HepG2 (cell line): ENCODE measurements around the gene APOA1. TPM values are rescaled to one million over a fixed set of nuclear protein-coding genes. Genes with fewer than 3 reads are reported as not detected.

Experiments used
- FOXC1 ChIP-seq: sonication (generic); formaldehyde crosslinking; IDR thresholded peaks from 2 replicates; pipeline ENCODE4 v1.8.0; 2022; ENCODE audit warnings: mild to moderate bottlenecking, missing genetic modification reagents, borderline replicate concordance
- FOXO4 ChIP-seq: sonication (generic); formaldehyde crosslinking; conservative IDR thresholded peaks from 2 replicates; pipeline ENCODE4 v1.8.1; 2023; ENCODE audit warnings: missing genetic modification reagents
- GTF2F1 ChIP-seq: fragments of 150-350 bp; IDR thresholded peaks from 2 replicates; pipeline ENCODE4 v1.6.1; 2014; ENCODE audit warnings: low read length
- HMGXB3 ChIP-seq: sonication (generic); formaldehyde crosslinking; IDR thresholded peaks from 2 replicates; pipeline ENCODE4 v1.4.0; 2020; ENCODE audit warnings: missing genetic modification reagents, borderline replicate concordance
- MBNL3 ChIP-seq: fragments of 250-450 bp; sonication (Bioruptor Pico); conservative IDR thresholded peaks from 2 replicates; pipeline ENCODE4 v1.8.0; 2022; ENCODE audit warnings: mild to moderate bottlenecking, inconsistent platforms
- MZF1 ChIP-seq: sonication (generic); formaldehyde crosslinking; IDR thresholded peaks from 2 replicates; pipeline ENCODE4 v1.8.1; 2023; ENCODE audit warnings: mild to moderate bottlenecking, missing genetic modification reagents, borderline replicate concordance
- NFAT5 ChIP-seq: sonication (generic); formaldehyde crosslinking; IDR thresholded peaks from 2 replicates; pipeline ENCODE4 v1.4.0; 2020; ENCODE audit warnings: missing genetic modification reagents
- NFE2L2 ChIP-seq: fragments of 150-350 bp; IDR thresholded peaks from 2 replicates; pipeline ENCODE4 v1.6.1; 2014; ENCODE audit warnings: low read length
- RORA ChIP-seq: sonication (generic); formaldehyde crosslinking; IDR thresholded peaks from 2 replicates; pipeline ENCODE4 v1.5.0; 2020; ENCODE audit warnings: mild to moderate bottlenecking, missing genetic modification reagents, moderate library complexity
- XBP1 ChIP-seq: sonication (generic); formaldehyde crosslinking; IDR thresholded peaks from 2 replicates; pipeline ENCODE4 v1.5.0; 2020; ENCODE audit warnings: missing genetic modification reagents
- ZBTB43 ChIP-seq: sonication (generic); formaldehyde crosslinking; conservative IDR thresholded peaks from 2 replicates; pipeline ENCODE4 v1.4.0; 2020; ENCODE audit warnings: missing genetic modification reagents
- ZMYM4 ChIP-seq: sonication (generic); formaldehyde crosslinking; IDR thresholded peaks from 2 replicates; pipeline ENCODE4 v1.8.1; 2023; ENCODE audit warnings: mild to moderate bottlenecking, missing genetic modification reagents
- ZNF292 ChIP-seq: sonication (generic); formaldehyde crosslinking; IDR thresholded peaks from 2 replicates; pipeline ENCODE4 v1.8.1; 2022; ENCODE audit warnings: mild to moderate bottlenecking, low read depth, missing genetic modification reagents, borderline replicate concordance
- ZNF331 ChIP-seq: sonication (generic); formaldehyde crosslinking; IDR thresholded peaks from 2 replicates; pipeline ENCODE4 v1.4.0; 2020; ENCODE audit warnings: missing genetic modification reagents
- ZNF460 ChIP-seq: sonication (generic); formaldehyde crosslinking; IDR thresholded peaks from 2 replicates; pipeline ENCODE4 v1.5.1; 2020; ENCODE audit warnings: missing genetic modification reagents, mild to moderate bottlenecking, borderline replicate concordance
- ZNF530 ChIP-seq: sonication (generic); formaldehyde crosslinking; IDR thresholded peaks from 2 replicates; pipeline ENCODE4 v1.5.0; 2020; ENCODE audit warnings: low read depth, mild to moderate bottlenecking, missing genetic modification reagents
- ZNF772 ChIP-seq: sonication (generic); formaldehyde crosslinking; IDR thresholded peaks from 2 replicates; pipeline ENCODE4 v1.5.0; 2020; ENCODE audit warnings: mild to moderate bottlenecking, missing genetic modification reagents
- ZNF782 ChIP-seq: sonication (generic); formaldehyde crosslinking; IDR thresholded peaks from 2 replicates; pipeline ENCODE4 v1.4.0; 2020; ENCODE audit warnings: missing genetic modification reagents, mild to moderate bottlenecking, borderline replicate concordance
- polyA plus RNA-seq, 8 experiments: library from polyadenylated mRNA; depleted of rRNA in 3 of 8; stranded (reverse) in 7 of 8; unstranded in 1 of 8; fragments of >200 nt; fragmentation: Illumina TruSeq in 4 of 8; extraction: Trizol in 4 of 8; gene quantifications; 2 replicates each; pipeline versions ENCODE4 v1.2.1 to v1.2.3, GENCODE V29; 2011 to 2016; ENCODE audit warnings: low read depth in 4 of 8, missing spikeins in 1 of 8, mixed read lengths in 1 of 8; ENCODE audit not compliant: insufficient read depth in 1 of 8
- total RNA-seq, 5 experiments: library from RNA; depleted of rRNA; stranded (reverse); fragments of >200 nt; fragmentation: Illumina TruSeq; extraction: Trizol; gene quantifications; 2 replicates each; pipeline ENCODE4 v1.2.3, GENCODE V29; 2016; ENCODE audit warnings: low read depth in 1 of 5

Gene APOA1
- total and polyA plus RNA-seq, 2 of the 13 experiments (the other 11 are each of a cell fraction or from before 2014, with no cell fraction given) = 1,973 to 5,485 TPM

GRCh38 chr11:116840746-116841296 is 3.4 kb upstream of the APOA1 start (continued):
- TF ChIP-seq ZBTB43 (CRISPR knock-in tag) (0 out of 2 replicates have a peak, but pooled peaks have one; percentile 33), MZF1 (CRISPR knock-in tag) (no peak), ZNF782 (CRISPR knock-in tag) (no peak), GTF2F1 (no peak), ZNF292 (peak; percentile 55; the same call in 1 of the 2 replicates), NFE2L2 (no peak), ZNF331 (CRISPR knock-in tag) (no peak; the same call in 1 of the 2 replicates), NFAT5 (CRISPR knock-in tag) (no peak), FOXO4 (CRISPR knock-in tag) (no peak), HMGXB3 (CRISPR knock-in tag) (0 out of 2 replicates have a peak, but pooled peaks have one; percentile 25), XBP1 (CRISPR knock-in tag) (no peak), ZNF460 (CRISPR knock-in tag) (no peak), ZMYM4 (CRISPR knock-in tag) (0 out of 2 replicates have a peak, but pooled peaks have one; percentile 12), ZNF772 (CRISPR knock-in tag) (no peak), ZNF530 (CRISPR knock-in tag) (no peak), RORA (CRISPR knock-in tag) (no peak), MBNL3 (CRISPR knock-in tag) (no peak), FOXC1 (CRISPR knock-in tag) (peak; percentile 69; the same call in 1 of the 2 replicates)
